NCI-H146 treated with DMSO at 0.1 percent for 48 hours (cell line): Measurements from ENCODE around the gene CYB5B.

ENCODE experiments used
- DNase-seq: peaks from one replicate; lab custom pipeline; 2025; ENCODE audit not compliant: unreplicated experiment; lab: John Stamatoyannopoulos, UW

The CYB5B gene

DNA sequence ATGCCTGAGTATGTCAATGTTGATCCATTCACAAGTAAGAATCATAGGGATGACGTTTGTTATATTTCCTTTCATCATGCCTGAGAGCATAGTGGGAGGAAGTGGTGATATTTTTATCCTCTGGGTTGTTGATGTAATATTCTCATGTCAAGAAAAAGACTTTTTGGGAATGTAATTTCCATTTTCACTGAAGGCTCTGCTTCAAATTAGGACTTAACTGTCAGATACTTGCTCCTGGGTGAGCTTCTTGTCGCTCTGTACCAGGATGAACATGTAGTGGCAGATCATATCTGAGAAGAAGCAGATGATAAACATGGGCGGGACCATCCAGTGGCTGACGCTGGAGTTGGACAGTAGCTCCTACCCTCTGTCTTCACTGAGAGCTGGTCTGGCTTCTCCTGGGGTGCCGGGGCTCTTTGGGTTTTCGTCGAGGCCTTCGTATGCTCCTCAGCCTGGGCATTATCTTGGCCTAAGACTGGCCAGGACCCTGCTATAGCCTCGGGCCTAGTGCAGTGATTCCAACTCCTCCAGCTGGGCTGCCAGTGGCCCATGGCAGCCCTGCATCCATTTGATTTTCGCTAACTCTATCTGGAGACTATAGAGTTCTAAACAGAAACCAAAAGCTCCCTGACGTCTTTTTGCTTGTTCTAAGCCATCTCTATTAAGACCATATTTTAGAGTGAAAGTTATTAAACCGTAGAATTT, 19.7 kb downstream of the CYB5B start:
- no peak for DNase-seq

DNA sequence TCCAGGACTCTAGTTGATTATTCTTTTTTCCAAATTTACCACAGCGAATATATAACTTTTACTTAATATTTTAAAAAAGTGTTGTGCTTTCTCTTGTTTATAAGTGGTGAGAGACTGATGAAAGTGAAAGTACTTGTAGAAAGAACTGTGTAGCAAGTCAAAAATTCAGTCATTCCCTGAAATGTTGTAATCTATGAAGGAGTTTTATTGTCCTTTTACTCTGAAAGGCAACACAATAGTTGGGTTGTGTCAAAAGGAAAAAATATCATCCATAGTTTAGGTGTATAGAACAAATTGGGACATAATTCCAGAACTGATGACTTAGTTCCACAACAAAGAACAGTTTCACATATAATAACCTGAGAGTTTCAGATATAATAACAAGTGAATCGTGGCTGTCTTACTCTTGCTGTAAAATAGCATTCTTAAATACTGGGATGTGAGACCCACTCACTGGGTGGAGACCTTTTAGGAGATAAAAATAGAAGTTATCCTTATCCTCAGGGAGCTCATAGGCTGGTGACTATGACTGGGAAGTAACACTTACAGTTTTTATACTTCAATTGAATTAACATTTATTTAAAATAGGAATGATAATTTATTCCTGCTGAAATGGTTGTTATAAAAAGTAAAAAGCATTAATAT, 20.6 kb downstream of the CYB5B start:
- DNase-seq, result no peak

DNA sequence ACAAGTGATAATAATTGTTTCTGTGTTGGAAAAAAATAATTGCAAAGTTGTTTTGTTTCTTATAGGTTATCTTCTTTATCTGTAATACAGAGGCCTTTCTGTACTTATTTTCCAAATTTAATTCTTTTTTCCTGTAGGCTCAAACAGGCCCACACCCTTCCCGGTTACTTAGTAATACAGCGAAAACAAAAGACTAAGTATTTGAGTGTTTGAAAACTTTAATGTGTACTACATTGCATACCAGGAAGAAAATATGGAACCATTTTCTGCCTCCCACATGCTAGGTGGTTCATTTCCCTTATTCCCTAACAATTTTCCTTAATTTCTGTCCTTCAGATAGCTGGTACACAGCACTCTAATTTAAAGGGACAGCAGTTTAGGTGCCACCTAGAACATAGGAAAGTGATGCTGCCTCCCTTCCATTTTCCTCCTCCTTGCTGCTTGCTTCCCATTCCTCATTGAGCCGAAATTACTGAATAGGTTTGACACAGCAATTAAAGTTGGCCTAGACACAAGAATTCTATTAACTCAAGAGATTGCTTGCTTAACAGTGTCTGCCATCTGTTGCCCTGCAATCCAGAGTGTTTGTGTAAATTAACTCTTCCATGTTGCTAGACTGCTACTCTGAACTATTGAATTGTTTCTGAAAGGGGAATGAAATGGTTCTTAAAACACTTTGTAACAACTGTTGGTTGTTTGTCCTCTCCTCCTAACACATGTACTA, 24.2 kb downstream of the CYB5B start:
- DNase-seq, result no peak

DNA sequence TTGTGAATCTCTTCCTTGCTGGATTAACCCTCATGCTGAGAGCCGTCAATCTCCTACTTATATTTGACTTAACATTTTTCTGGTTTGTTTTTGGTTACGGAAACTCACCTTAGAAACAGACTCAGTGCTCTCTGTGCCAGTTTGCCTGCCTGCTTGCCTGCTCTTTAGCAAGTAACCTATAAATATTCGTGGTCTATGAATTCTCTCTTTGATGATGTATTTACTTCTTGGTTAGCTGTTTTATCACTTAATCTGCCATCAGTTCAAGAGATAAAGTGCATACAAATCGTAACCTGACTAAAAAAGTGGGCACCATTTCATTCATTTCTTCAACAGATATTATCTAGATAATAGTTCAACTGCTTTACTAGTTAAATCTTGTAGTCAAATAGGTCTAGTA, 26.7 kb downstream of the CYB5B start:
- no peak for DNase-seq

DNA sequence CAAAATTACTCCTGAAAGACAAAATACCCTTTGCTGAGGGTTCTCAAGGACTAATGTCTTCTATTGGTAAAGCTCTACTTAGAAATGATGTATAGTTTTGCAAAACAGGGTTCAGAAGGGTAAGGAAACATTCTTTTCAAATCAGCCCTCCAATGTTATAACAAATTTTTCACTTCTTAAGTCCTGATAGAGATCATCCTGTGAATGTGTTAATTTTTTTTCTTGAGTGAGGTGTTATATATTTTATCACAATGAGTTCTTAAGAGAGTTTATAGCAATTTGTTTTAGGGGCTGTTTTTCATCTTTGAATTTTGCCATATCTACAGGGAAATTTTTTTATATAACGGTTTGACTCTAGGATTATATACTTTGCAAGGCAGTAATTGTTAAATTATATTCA, 29.5 kb downstream of the CYB5B start:
- DNase-seq, result no peak

DNA sequence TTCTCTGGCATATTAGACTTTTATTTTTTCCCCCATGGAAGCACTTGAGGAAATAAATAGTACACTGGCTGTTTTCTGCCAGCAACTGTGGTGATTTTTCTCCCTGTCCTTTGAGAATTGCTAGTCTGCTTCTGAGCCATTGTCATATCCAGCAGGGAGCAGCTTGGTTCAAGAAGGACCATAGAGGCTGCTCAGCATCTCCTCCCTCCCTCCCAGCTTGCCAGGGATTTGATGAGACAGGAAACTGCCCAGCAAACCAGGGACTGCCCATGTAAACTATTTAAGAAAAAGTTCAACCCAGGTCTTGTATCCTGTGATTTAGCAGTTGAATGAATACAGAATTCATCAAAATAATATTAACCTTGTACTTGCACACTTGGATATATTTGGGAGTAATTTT, 39.5 kb downstream of the CYB5B start:
- no peak for DNase-seq

DNA sequence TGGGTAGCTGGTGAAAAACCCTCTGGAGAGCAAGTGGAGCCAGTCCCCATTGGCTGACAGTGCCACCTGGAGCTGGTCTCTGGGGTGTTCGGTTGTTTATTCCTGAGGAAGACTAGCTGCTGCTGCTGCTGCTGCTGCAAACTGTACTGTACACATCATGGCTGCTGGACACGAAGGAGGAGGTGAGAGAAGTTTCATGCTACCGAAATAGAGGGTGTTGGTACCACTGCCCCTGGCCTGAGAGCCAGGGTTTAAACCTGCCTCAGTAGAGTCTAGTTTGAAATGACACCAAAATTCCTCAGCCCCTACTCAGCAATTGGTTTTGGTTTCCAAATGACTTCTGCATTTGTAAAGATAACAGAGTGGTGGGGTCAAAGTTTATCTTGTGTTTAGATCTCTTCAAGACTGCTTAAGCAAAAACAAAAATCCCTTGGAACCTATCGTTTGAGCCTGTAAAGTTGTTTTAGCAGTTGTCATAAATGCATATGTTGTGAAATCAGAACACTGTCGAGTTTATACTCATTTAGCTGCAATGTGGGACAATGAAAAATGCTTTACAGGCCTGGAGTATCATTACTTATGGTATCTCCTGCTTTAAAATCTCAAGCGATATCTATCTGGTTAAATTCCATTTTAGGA, 40.8 kb downstream of the CYB5B start:
- no peak for DNase-seq

DNA sequence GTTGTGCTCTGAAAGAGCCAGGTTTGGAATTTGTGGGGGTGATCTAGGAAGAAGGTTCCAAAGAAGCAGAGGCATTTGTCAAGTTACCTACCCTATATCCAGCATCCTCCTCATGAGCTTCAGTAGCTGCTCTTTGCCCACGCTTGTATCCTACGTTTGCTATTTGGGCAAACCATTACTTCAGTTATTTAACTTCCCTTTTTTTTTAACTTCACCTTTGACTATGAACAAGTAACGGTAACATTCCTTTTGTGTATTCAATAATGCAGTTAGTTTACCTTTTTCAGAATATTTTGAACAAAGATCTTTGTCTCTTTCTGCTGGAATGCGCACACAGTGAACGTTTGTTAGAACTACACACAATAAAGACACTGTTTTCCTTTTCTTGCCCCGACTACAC, 41.5 kb downstream of the CYB5B start:
- no peak for DNase-seq

DNA sequence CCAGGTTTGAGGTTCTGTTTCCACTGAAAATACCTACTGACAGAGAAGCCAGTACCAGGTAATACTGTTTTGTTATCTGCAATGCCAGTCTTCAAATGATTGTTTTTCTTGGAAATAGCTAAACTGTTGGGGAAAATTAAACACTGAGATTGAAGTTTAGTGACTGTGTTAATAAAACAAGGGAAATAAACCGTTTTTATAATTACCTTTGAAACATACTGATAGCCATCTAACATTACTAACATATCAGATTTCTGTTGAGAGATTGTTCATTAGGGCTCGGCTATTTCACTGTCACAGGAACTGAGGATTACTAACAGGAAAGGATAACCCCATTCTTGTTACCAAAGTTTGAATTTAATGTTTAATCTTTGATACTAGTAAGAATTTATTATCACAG, 42.1 kb downstream of the CYB5B start:
- DNase-seq, result no peak

DNA sequence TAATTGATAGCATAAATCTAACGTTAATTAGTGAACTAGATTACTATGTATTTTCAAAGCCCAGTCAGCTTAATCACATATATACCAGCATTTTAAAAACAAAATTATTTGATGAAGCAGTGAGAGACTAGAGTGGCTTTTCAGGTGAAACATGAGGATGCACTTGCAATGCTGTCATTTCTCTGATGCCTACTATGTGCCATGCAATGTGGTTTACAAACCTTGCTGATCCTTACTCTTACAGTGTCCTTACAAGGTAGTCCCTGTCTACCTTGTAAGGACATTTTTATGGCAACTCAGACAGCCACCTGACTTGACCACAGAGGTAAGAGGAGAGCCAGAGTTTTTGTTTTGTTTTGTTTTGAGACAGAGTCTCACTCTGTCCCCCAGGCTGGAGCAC, 42.7 kb downstream of the CYB5B start:
- DNase-seq, result no peak

DNA sequence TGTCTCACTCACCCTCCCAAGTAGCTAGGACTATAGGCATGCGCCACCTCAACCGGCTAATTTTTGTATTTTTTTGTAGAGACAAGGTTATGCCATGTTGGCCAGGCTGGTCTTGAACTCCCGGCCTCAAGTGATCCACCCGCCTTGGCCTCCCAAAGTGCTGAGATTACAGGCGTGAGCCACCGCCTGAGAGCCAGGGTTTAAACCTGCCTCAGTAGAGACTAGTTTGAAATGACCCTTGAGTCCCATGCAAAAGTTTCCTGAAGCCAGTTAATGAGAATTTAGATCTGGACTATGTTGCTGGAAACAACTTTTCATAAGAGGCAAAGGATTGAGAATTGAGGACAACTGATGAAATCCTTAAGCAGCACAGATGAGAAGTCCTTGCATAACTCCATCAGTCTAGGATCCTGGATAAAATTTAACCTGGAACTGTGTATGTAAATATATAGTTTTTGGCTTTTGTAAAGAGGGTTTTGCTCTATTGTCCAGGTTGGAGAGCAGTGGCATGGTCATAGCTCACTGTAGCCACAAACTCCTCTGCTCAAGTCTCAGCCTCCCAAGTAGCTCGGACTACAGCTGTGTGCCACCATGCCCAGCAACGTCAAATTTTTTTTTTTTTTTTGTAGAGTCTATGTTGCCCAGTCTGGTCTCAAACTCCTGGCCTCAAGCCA, 43.2 kb downstream of the CYB5B start:
- no peak for DNase-seq

DNA sequence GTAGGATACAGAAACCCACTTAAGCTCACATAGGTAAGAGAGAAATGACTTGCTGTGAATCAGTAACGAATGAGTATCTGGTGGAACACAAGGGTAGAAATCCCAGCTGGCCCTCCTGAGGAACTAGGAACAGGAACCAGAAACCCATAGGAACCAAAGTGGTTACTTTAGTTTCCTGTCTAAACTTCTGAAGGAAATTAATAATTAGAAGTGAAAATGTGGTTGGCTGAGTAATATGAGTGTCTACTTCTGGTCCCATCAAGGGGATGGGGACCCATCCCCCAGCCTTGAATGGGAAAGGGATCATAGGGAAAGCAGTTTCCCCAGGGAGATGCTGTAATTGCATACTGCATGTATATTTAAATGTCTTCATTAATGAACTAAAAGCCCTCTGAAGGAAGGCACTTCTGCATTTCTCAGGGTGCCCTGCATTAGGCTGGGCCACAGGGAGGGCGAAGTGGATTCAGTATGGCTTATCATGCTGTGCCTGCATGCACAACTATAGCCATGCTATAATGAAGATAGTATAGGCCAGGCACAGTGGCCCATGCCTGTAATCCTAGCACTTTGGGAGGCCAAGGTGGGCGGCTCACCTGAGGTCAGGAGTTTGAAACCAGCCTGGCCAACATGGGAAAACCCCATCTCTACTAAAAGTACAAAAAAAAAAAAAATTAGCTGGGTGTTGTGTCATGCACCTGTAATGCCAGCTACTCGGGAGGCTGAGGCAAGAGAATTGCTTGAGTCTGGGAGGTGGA, 45.6 kb downstream of the CYB5B start:
- no peak for DNase-seq

DNA sequence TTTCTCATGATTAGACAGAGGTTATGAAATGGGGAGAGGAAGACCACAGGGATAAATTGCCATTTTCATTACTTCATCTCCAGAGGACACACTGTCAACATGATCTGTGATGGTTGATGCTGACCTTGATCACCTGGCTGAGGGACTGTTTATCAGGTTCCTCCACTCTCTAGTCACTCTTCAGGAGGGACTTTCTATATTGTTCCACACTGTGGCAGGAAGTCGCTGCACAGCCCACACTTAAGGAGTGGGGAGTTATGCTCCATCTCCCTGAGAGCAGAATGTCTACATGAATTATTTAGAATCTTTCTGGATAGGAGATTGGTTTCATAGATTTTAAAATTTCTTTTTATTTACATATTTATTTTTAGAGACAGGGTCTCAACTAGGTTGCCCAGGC, 46.7 kb downstream of the CYB5B start:
- no peak for DNase-seq

DNA sequence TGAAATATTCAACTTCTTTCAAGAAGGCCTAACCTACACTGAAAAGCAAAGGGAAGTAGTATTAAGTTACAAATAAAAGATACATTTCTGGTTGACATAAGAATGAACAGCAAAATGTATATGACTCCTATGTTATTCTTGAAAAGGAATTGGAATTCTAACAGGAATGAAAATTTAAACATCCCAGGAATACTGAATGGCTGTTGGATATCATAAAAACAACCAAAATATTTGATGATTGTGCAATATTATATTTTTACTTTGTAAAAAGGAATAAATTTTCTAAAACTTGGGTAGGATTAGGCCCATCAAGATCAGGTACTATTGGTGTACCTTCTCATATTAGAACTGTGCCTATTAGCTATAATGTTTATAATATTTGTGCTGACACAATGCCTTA, 50.0 kb downstream of the CYB5B start:
- DNase-seq, result no peak

DNA sequence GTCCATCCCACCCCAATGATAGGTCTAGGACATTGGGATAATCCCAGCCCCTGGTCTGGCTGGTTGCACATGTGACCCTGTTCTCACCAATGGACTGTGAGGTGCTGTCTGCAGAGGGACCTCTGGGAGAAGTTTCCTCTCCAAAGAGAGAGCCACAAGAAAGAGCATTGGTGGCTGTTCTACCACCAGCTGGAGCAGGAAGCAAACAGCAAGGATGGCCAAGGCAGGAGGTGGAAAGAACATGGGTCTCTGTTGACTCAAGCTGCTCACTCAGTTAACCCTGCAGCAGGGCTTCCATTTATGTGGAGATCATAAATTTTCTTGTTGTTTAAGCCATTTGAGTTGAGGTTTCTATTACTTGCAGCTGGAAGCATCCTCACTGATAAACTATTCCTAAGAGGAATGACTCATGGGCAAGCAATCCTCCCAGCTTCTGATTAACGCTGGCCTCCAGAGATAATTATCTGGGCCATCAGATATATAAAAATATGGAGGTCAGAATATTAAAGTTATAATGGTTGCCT, 52.6 kb downstream of the CYB5B start:
- DNase-seq, result no peak

DNA sequence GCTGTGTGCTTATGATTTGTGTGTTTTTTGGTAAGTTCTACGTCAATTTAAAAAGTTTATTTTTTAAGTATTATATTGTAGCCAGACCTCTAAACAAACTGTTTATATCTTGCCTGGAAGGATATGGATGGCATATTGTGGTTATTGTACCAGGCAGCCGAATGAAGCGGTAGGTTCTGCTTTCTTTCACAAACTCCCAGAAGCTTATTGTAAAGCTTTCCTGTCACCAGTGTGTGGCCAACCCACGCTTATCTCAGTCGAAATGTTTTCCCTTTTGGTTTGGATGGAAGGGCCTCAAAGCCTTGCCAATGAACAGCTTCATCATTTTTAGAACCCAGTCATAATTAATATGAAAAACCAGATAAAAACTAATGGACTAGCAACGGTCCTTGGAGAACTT, 53.1 kb downstream of the CYB5B start:
- no peak for DNase-seq

DNA sequence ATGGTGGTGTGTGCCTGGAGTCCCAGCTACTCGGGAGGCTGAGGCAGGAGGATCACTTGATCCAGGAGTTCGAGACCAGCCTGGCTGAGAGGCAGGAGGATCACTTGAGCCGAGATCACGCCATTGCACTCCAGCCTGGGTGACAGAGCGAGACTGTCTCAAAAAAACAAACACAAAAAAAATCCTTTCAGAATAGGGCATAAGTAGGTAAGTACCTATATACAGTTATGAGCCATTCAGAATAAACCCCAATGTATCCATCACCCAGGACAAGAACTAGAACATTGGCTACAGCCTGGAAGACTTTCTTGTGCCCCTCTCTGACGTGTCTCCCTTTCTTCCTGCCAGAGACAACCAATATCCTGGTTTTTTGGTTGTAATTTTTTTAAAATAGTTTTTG, 54.3 kb downstream of the CYB5B start:
- DNase-seq, result no peak

DNA sequence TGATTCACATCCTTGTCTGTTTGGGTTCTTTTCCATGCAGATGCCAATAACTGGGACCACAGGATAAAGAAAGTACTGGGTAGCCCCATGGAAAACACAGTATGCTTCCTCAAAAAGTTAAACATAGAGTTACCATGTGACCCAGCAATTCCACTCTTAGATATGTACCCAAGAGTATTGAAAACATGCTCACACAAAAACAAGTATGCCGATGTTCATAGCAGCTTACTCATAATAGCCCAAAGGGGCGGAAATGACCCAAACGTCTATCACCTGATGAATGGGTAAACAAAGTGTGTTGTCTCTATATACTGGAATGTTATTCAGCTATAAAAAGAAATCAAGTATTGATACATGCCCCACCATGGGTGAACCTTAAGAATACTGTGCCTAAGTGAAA, 55.4 kb downstream of the CYB5B start:
- no peak for DNase-seq

DNA sequence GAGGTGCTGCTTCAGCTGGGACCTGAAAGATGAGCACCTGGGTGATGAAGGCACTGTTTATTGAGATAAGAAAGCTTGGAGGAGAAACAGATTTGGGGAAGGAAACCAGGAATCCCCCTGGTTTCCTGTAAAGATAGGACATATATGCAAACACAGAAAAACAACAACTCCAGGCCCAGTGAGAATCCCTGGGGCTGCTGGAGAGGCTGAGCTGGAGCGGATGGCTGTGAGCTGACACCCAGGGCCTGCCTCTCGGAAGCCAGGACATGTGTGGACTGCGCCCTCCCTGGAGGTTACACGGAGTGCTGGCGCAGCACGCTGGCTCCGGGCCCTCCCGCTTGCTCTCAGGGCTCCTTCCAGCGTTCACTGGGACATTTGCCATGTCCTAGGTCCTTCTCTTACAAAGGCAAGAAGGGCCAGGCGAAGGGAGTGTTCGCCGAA, 57.5 kb downstream of the CYB5B start:
- DNase-seq, result no peak

DNA sequence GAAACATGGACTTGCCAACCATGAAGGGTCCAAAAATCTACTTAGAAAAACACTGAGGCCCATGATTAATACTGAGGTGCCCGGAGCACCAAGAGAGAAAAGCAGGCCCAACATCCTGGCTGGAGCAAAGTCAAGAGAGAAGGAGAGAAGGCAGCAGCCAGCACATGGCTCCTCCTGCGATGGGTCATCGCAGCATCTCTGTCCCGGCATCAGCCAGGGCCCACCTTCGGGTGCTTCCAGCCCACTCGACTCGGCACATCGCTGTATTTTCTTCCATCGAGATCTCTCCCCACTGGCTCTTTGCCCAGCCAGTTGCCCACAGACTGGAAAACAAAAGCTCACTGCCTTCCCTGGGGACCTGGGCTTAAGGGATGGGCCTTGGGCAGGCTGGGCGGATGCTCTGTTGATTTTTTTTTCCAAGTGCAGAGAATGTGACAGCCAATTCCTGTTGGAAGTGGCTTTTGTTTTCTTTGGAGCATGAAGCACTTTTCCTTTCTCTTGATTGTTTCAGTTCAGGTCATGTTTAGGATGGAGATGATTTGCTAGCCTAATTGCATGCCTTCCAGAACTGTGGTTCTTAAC, 58.1 kb downstream of the CYB5B start:
- no peak for DNase-seq
